ENCODE measurements around the gene SLC9A6. TPM values are rescaled to one million over a fixed set of nuclear protein-coding genes. Genes with fewer than 3 reads are reported as not detected.

SLC9A6 gene
- total RNA-seq, 1 donor from 2014 or later, result 16.7 TPM

GRCh38 chrX:136055651-136056221 is 70.5 kb downstream of the SLC9A6 start:
- no peak for TF ChIP-seq CTCF (IDR thresholded peaks at IDR 0.05)
- no peak overlapping the region for H3K27ac Mint-ChIP-seq
- no peaks in the 10 kb centered on the region for H3K9me3 Mint-ChIP-seq
- intact Hi-C loops (cut with micrococcal nuclease), result no loop called here
- ATAC-seq (ENCODE audit: low read depth), result no peak
- peaks cover 3% of the 10 kb centered on the region for H3K27me3 Mint-ChIP-seq
- DNase-seq, result no peak
- ChIA-PET CTCF (no interaction called here), POLR2A (no interaction called here)
- H3K36me3 Mint-ChIP-seq (ENCODE audit: low read depth), result no peaks in the 10 kb centered on the region
- H3K4me1 Mint-ChIP-seq, result no peaks in the 10 kb centered on the region
- no peak overlapping the region for H3K4me3 Mint-ChIP-seq

GRCh38 chrX:136057567-136057966 is 72.3 kb downstream of the SLC9A6 start:
- H3K27me3 Mint-ChIP-seq, result peaks cover 3% of the 10 kb centered on the region
- no peaks in the 10 kb centered on the region for H3K9me3 Mint-ChIP-seq
- H3K27ac Mint-ChIP-seq, result no peak overlapping the region
- DNase-seq, result no peak
- H3K36me3 Mint-ChIP-seq (ENCODE audit: low read depth), result no peaks in the 10 kb centered on the region
- intact Hi-C loops (cut with micrococcal nuclease), result no loop called here
- ChIA-PET CTCF (no interaction called here), POLR2A (interaction anchor here (0.7 kb wide), 1 partner anchor 504 kb away, joined by 6 read pairs; no protein-coding TSS in a partner anchor)
- H3K4me3 Mint-ChIP-seq, result no peak overlapping the region
- ATAC-seq (ENCODE audit: low read depth), result no peak
- H3K4me1 Mint-ChIP-seq, result no peaks in the 10 kb centered on the region
- no peak for TF ChIP-seq CTCF (IDR thresholded peaks at IDR 0.05)

- DNase-seq, result no peak
- intact Hi-C loops (cut with micrococcal nuclease), result no loop called here
- POLR2A ChIA-PET, result no interaction called here
- H3K4me3 Mint-ChIP-seq, result no peak overlapping the region
- CTCF ChIA-PET, result no interaction called here
- H3K36me3 Mint-ChIP-seq (ENCODE audit: low read depth), result no peaks in the 10 kb centered on the region
- H3K4me1 Mint-ChIP-seq, result no peaks in the 10 kb centered on the region
- H3K27ac Mint-ChIP-seq, result no peak overlapping the region
- no peak for ATAC-seq (ENCODE audit: low read depth)
- peaks cover 7% of the 10 kb centered on the region for H3K27me3 Mint-ChIP-seq
- no peak for TF ChIP-seq CTCF (IDR thresholded peaks at IDR 0.05)
- no peaks in the 10 kb centered on the region for H3K9me3 Mint-ChIP-seq
Observed at GRCh38 chrX:136059350-136059749, 74.1 kb downstream of the SLC9A6 start.

GRCh38 chrX:136061286-136061685 is 76.1 kb downstream of the SLC9A6 start:
- Mint-ChIP-seq H3K27me3 (peaks cover 4% of the 10 kb centered on the region), H3K9me3 (no peaks in the 10 kb centered on the region), H3K4me1 (no peaks in the 10 kb centered on the region), H3K36me3 (ENCODE audit: low read depth) (no peaks in the 10 kb centered on the region), H3K27ac (no peak overlapping the region), H3K4me3 (no peak overlapping the region)
- DNase-seq, result no peak
- intact Hi-C loops (cut with micrococcal nuclease), result no loop called here
- POLR2A ChIA-PET, result no interaction called here
- CTCF ChIA-PET, result no interaction called here
- TF ChIP-seq CTCF (IDR thresholded peaks at IDR 0.05), result no peak
- no peak for ATAC-seq (ENCODE audit: low read depth)

- DNase-seq (no peak), ATAC-seq (ENCODE audit: low read depth) (no peak)
- no peaks in the 10 kb centered on the region for H3K36me3 Mint-ChIP-seq (ENCODE audit: low read depth)
- H3K9me3 Mint-ChIP-seq, result no peaks in the 10 kb centered on the region
- TF ChIP-seq CTCF (IDR thresholded peaks at IDR 0.05), result no peak
- H3K4me1 Mint-ChIP-seq, result no peaks in the 10 kb centered on the region
- ChIA-PET CTCF (no interaction called here), POLR2A (no interaction called here)
- intact Hi-C loops (cut with micrococcal nuclease), result no loop called here
- H3K27me3 Mint-ChIP-seq, result peaks cover 4% of the 10 kb centered on the region
- no peak overlapping the region for H3K27ac Mint-ChIP-seq
- H3K4me3 Mint-ChIP-seq, result no peak overlapping the region
Observed at GRCh38 chrX:136061696-136062095, 76.5 kb downstream of the SLC9A6 start.

Data from activated B cell treated with CpG ODN at 0.5 μM for 24 hours (primary cell).